LNCAP (cell line): ENCODE results near the gene TSACC.

Experiments used
- TF ChIP-seq, protein P1 (sequence below): fragments of 450-650 bp; IDR thresholded peaks from 2 replicates; pipeline ENCODE4 v1.5.1; 2017; ENCODE audit warnings: mild to moderate bottlenecking

Gene TSACC

GRCh38 chr1:156389311-156389710 lies 51.0 kb downstream of the TSACC start:
- TF ChIP-seq, protein P1, sequence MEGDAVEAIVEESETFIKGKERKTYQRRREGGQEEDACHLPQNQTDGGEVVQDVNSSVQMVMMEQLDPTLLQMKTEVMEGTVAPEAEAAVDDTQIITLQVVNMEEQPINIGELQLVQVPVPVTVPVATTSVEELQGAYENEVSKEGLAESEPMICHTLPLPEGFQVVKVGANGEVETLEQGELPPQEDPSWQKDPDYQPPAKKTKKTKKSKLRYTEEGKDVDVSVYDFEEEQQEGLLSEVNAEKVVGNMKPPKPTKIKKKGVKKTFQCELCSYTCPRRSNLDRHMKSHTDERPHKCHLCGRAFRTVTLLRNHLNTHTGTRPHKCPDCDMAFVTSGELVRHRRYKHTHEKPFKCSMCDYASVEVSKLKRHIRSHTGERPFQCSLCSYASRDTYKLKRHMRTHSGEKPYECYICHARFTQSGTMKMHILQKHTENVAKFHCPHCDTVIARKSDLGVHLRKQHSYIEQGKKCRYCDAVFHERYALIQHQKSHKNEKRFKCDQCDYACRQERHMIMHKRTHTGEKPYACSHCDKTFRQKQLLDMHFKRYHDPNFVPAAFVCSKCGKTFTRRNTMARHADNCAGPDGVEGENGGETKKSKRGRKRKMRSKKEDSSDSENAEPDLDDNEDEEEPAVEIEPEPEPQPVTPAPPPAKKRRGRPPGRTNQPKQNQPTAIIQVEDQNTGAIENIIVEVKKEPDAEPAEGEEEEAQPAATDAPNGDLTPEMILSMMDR: no peak

GRCh38 chr1:156390469-156391365 lies 52.4 kb downstream of the TSACC start:
- TF ChIP-seq, protein P1: no peak

DNA sequence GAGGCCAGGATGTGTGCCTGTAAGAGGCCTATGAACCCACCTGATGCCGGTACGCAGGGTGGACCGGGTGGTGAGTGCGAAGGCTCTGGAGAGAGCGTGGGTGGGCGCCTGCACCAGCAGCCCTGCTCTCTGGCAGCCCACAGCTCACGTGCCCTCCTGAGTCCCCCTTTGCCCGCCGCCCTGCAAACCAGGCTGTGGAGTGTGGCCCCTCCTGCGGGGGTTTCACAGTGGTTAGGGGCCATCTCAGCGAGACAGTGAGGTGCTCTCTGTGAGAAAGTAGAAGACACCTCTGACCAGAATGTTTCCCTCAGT lies 53.0 kb downstream of the TSACC start:
- TF ChIP-seq, protein P1: no peak

DNA sequence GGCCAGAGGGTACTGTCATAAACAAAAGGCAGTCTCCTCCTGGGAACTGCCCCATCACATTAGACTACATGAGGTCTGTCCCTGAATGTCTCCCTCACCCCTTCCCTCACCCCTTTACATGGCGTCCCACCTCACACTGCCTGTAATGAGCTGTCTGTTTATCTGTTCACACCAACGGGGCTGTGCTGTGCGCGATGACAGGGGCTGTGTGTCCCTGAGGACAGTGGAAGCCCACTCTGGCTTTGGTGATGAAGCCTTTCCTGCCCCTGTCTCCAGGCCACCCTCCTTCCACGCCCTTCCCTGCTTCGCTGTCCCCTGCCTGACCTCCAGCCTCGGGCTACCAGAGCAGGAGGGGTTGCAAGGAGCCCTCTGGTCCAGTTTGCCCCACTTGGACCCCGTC lies 53.4 kb downstream of the TSACC start:
- TF ChIP-seq, protein P1: no peak

GRCh38 chr1:156392452-156392853 lies 54.1 kb downstream of the TSACC start:
- TF ChIP-seq, protein P1: no peak

DNA sequence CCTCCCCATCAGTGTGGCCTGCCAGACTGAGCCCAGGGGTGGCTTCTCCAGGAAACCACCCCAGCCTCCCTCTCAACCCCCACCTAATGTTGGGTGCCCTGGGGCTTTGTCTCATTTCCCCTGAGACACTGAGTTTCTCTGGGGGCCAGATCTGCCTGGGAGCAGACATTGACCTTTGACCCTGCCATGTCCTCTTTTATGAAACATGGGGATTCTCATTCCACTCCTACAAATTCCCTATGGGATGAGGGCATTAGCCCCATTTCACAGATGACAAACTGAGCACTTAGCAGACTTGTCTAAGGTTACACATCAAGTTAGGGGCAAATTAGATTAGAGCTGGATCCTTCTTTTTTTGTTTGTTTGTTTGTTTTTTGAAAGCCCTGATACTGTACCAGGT lies 54.8 kb downstream of the TSACC start:
- TF ChIP-seq, protein P1: no peak

- TF ChIP-seq, protein P1: no peak
These were observed 55.8 kb downstream of the TSACC start for GRCh38 chr1:156394082-156394481.
